Uterine smooth muscle cell (primary cell): ENCODE measurements around the gene PRRC2A. TPM values are rescaled to one million over a fixed set of nuclear protein-coding genes. Genes with fewer than 3 reads are reported as not detected.

Experiments
- total RNA-seq: library from RNA; depleted of rRNA; stranded (reverse); fragments of >200 nt; gene quantifications from 2 replicates; pipeline ENCODE4 v1.2.3, GENCODE V29; 2014

The PRRC2A gene
- total RNA-seq: 42.2 and 46.1 TPM in 2 replicates

GRCh38 chr6:31620586-31621319 is at the start of gene PRRC2A:
TSS of gene PRRC2A (plus strand) at chr6:31620715. CDS start at chr6:31622790, 2,075 bp downstream.

GRCh38 chr6:31572041-31572911 is 48.2 kb upstream of the PRRC2A start, which contains the start of gene LTA:
TSS of gene LTA (plus strand) at chr6:31572289. CDS start at chr6:31572743, 454 bp downstream.

GRCh38 chr6:31575335-31575901 is 45.1 kb upstream of the PRRC2A start, which contains the start of gene TNF:
TSS of gene TNF (plus strand) at chr6:31575565. CDS start at chr6:31575742, 177 bp downstream.

GRCh38 chr6:31582230-31582643 is 38.3 kb upstream of the PRRC2A start, which contains the start of gene LTB:
TSS of gene LTB (minus strand) at chr6:31582424. CDS start at chr6:31582417, 7 bp downstream.

GRCh38 chr6:31586008-31586407 is 34.5 kb upstream of the PRRC2A start, which contains the start of gene LST1:
TSS of gene LST1 (plus strand) at chr6:31586277. CDS start at chr6:31587300, 1,023 bp downstream.

GRCh38 chr6:31614684-31615578 is 5.6 kb upstream of the PRRC2A start, which contains the start of gene AIF1:
TSS of gene AIF1 (plus strand) at chr6:31615234. CDS start at chr6:31615330, 96 bp downstream.

GRCh38 chr6:31655349-31656237 is 35.1 kb downstream of the PRRC2A start, which contains the start of gene APOM:
TSS of gene APOM (plus strand) at chr6:31655894. CDS start at chr6:31655967, 73 bp downstream.

GRCh38 chr6:31660381-31661261 is 40.1 kb downstream of the PRRC2A start, which contains the start of gene C6orf47:
TSS of gene C6orf47 (minus strand) at chr6:31660778. CDS start at chr6:31659947, 831 bp downstream.

GRCh38 chr6:31664790-31665500 is 44.4 kb downstream of the PRRC2A start, which contains the start of gene GPANK1:
TSS of gene GPANK1 (minus strand) at chr6:31664997. CDS start at chr6:31664478, 519 bp downstream.

GRCh38 chr6:31665501-31666336 is 45.2 kb downstream of the PRRC2A start, which contains the start of gene CSNK2B:
TSS of gene CSNK2B (plus strand) at chr6:31666080. CDS start at chr6:31666832, 752 bp downstream.

GRCh38 chr6:31669676-31670075 is 49.2 kb downstream of the PRRC2A start, which contains the start of gene LY6G5B:
TSS of gene LY6G5B (plus strand) at chr6:31669976. CDS start at chr6:31670951, 975 bp downstream.

GRCh38 chr6:31680226-31681134 is 60.0 kb downstream of the PRRC2A start, which contains the start of gene LY6G5C:
TSS of gene LY6G5C (minus strand) at chr6:31681067. CDS start at chr6:31680373, 694 bp downstream.

